ENCODE measurements around the gene FRMD4B.

DNA sequence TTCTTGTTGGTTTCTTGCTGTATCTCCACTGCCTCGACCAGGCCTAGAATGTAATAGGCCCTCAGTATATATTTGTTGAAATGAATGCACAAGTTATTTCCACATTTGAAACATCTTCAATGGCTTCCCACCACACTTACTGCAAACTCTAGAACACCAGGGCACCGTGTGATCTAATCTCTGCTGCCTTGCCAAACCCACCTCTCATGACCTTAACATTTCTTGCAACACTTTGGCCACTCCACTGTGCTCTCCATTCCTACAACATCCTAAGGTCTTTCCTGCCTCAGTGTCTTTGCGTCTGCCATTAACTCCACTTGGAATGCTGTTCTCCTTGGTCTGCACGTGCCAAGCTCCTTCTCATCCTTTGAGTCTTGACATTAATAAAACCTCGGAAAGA is 14.1 kb downstream of the FRMD4B start:
- TF ChIP-seq CTCF (conservative IDR thresholded peaks at IDR 0.05; ENCODE audit: low read length), result no peak
- no peak for TF ChIP-seq EZH2phosphoT487 (IDR thresholded peaks at IDR 0.05; ENCODE audit: borderline replicate concordance)

All from Loucy (cell line).